ENCODE results near the gene HFE. TPM values are rescaled to one million over a fixed set of nuclear protein-coding genes. Genes with fewer than 3 reads are reported as not detected.
"Not testable (repeated sequence)": the region's sequence is repeated elsewhere in the genome, so short reads cannot be mapped to it uniquely, and the experiment has no call there.

The HFE gene
- total RNA-seq, 4 donors from 2014 or later = 5.3 to 10.7 (median 8.8) TPM

- no peak for ATAC-seq (ENCODE audit: low FRiP score)
- no peak for TF ChIP-seq CTCF (IDR thresholded peaks at IDR 0.05)
- DNase-seq (ENCODE audit: low spot score) = no peak
Observed at GRCh38 chr6:26048590-26048989, 38.6 kb upstream of the HFE start.

- ATAC-seq (ENCODE audit: low FRiP score) (no peak), DNase-seq (ENCODE audit: low spot score) (no peak)
- TF ChIP-seq CTCF (IDR thresholded peaks at IDR 0.05) = no peak
Observed at GRCh38 chr6:26051665-26052310, 35.4 kb upstream of the HFE start.

GRCh38 chr6:26052762-26053250, 34.4 kb upstream of the HFE start:
- DNase-seq (ENCODE audit: low spot score); ATAC-seq (ENCODE audit: low FRiP score): not testable (repeated sequence)

- ATAC-seq (ENCODE audit: low FRiP score) (no peak), DNase-seq (ENCODE audit: low spot score) (no peak)
- TF ChIP-seq CTCF (IDR thresholded peaks at IDR 0.05) = no peak
Observed at GRCh38 chr6:26053992-26054780, 33.0 kb upstream of the HFE start.

GRCh38 chr6:26054781-26055718, 32.2 kb upstream of the HFE start:
- no peak for TF ChIP-seq CTCF (IDR thresholded peaks at IDR 0.05)
- ATAC-seq (ENCODE audit: low FRiP score) (peak; percentile 83), DNase-seq (ENCODE audit: low spot score) (peak; percentile 80)

- peak; percentile 72 for DNase-seq (ENCODE audit: low spot score)
- TF ChIP-seq CTCF (IDR thresholded peaks at IDR 0.05) = no peak
- peak; percentile 88 for ATAC-seq (ENCODE audit: low FRiP score)
Observed at GRCh38 chr6:26055719-26056582, 31.3 kb upstream of the HFE start.

Data from omental fat pad (tissue), 4 donors.